Ishikawa (cell line): ENCODE results near the gene PRKACG.

ENCODE experiments used
- CEBPB ChIP-seq: IDR thresholded peaks from 2 replicates; pipeline ENCODE4 v1.6.1; 2012
- CREB1 ChIP-seq: IDR thresholded peaks from 2 replicates; pipeline ENCODE4 v1.6.1; 2012; ENCODE audit warnings: low read depth
- EGR1 ChIP-seq: IDR thresholded peaks from 2 replicates; pipeline ENCODE4 v1.6.1; 2012
- EP300 ChIP-seq: IDR thresholded peaks from 2 replicates; pipeline ENCODE4 v1.6.1; 2012; ENCODE audit warnings: borderline replicate concordance
- FOXM1 ChIP-seq: IDR thresholded peaks from 2 replicates; pipeline ENCODE4 v1.6.1; 2012; ENCODE audit warnings: low read depth, borderline replicate concordance
- MAX ChIP-seq: IDR thresholded peaks from 2 replicates; pipeline ENCODE4 v1.6.1; 2012
- NFIC ChIP-seq: IDR thresholded peaks from 2 replicates; pipeline ENCODE4 v1.6.1; 2012
- RAD21 ChIP-seq: IDR thresholded peaks from 2 replicates; pipeline ENCODE4 v1.6.1; 2012; ENCODE audit warnings: low read depth
- REST ChIP-seq: IDR thresholded peaks from 2 replicates; pipeline ENCODE4 v1.6.1; 2012; ENCODE audit warnings: low read depth, mild to moderate bottlenecking
- TAF1 ChIP-seq: IDR thresholded peaks from 2 replicates; pipeline ENCODE4 v1.6.1; 2012; ENCODE audit warnings: low read depth, mild to moderate bottlenecking
- TCF12 ChIP-seq: IDR thresholded peaks from 2 replicates; pipeline ENCODE4 v1.6.1; 2012; ENCODE audit warnings: low read depth
- TEAD4 ChIP-seq: IDR thresholded peaks from 2 replicates; pipeline ENCODE4 v1.6.1; 2012
- USF1 ChIP-seq: IDR thresholded peaks from 2 replicates; pipeline ENCODE4 v1.6.1; 2012
- YY1 ChIP-seq: IDR thresholded peaks from 2 replicates; pipeline ENCODE4 v1.6.1; 2012; ENCODE audit warnings: low read depth
- ZBTB7A ChIP-seq: IDR thresholded peaks from 2 replicates; pipeline ENCODE4 v1.6.1; 2012; ENCODE audit warnings: low read depth

PRKACG gene

GRCh38 chr9:69034071-69034470, 20.2 kb upstream of the PRKACG start:
- no peak for TF ChIP-seq CREB1
- no peak for TF ChIP-seq YY1
- TF ChIP-seq MAX: no peak
- no peak for TF ChIP-seq TAF1
- no peak for TF ChIP-seq TEAD4
- no peak for TF ChIP-seq EGR1
- TF ChIP-seq TCF12: no peak
- no peak for TF ChIP-seq CEBPB

- TF ChIP-seq TAF1: no peak
- no peak for TF ChIP-seq NFIC
- no peak for TF ChIP-seq TEAD4
- no peak for TF ChIP-seq USF1
- TF ChIP-seq REST: no peak
Measured at GRCh38 chr9:69030851-69031645, 17.1 kb upstream of the PRKACG start.

GRCh38 chr9:69029535-69029934, 15.6 kb upstream of the PRKACG start:
- TF ChIP-seq REST (no peak), TCF12 (no peak), TAF1 (no peak)

GRCh38 chr9:69028754-69029153, 14.8 kb upstream of the PRKACG start:
- TF ChIP-seq NFIC: no peak
- TF ChIP-seq CREB1: no peak
- TF ChIP-seq FOXM1: no peak
- no peak for TF ChIP-seq REST
- TF ChIP-seq USF1: no peak
- TF ChIP-seq MAX: no peak
- TF ChIP-seq TAF1: no peak
- TF ChIP-seq ZBTB7A: no peak
- TF ChIP-seq RAD21: no peak
- no peak for TF ChIP-seq TEAD4
- no peak for TF ChIP-seq TCF12
- no peak for TF ChIP-seq CEBPB
- TF ChIP-seq YY1: no peak
- TF ChIP-seq EP300: no peak
- no peak for TF ChIP-seq EGR1

- TF ChIP-seq RAD21 (peak; percentile 58), TEAD4 (no peak)
Measured at GRCh38 chr9:69027355-69028097, 13.6 kb upstream of the PRKACG start.
